H1 (cell line): ENCODE data around the gene WDR1.

Experiments
- BCL11A ChIP-seq, 2 experiments: IDR thresholded peaks; one replicate each; pipeline ENCODE4 v1.6.1; 2011; ENCODE audit warnings: low read depth in 2 of 2, low read length in 2 of 2, mild to moderate bottlenecking in 2 of 2
- CTCF ChIP-seq, 3 experiments: IDR thresholded peaks; 1 replicate in 2 of 3; 2 replicates in 1 of 3; pipeline versions ENCODE4 v1.5.1 to v1.6.1; 2011; ENCODE audit warnings: low read length in 3 of 3, mild to moderate bottlenecking in 3 of 3, inconsistent platforms in 2 of 3, low read depth in 1 of 3, moderate library complexity in 1 of 3; ENCODE audit not compliant: insufficient read depth in 1 of 3; ENCODE audit errors: control extremely low read depth in 1 of 3
- EP300 ChIP-seq, 2 experiments: IDR thresholded peaks; 1 replicate in 1 of 2; 2 replicates in 1 of 2; pipeline ENCODE4 v1.6.1; 2011 to 2012; ENCODE audit warnings: low read depth in 2 of 2, low read length in 2 of 2, mild to moderate bottlenecking in 2 of 2, borderline replicate concordance in 1 of 2, inconsistent platforms in 1 of 2, moderate library complexity in 1 of 2
- FOSL1 ChIP-seq: IDR thresholded peaks from 2 replicates; pipeline ENCODE4 v1.6.1; 2011; ENCODE audit warnings: mild to moderate bottlenecking, low read depth, low read length, moderate library complexity; ENCODE audit not compliant: insufficient read depth
- GABPA ChIP-seq: IDR thresholded peaks from 2 replicates; pipeline ENCODE4 v1.6.1; 2011; ENCODE audit warnings: mild to moderate bottlenecking, low read length, moderate library complexity, borderline replicate concordance; ENCODE audit not compliant: insufficient read depth
- POLR2AphosphoS5 ChIP-seq: IDR thresholded peaks from 2 replicates; pipeline ENCODE4 v1.6.1; 2011; ENCODE audit warnings: low read depth, low read length
- TAF7 ChIP-seq: optimal IDR thresholded peaks from 2 replicates; pipeline ENCODE3; 2011; ENCODE audit warnings: low read depth, mild to moderate bottlenecking, inconsistent platforms, low read length, moderate library complexity, borderline replicate concordance
- YY1 ChIP-seq: IDR thresholded peaks from 2 replicates; pipeline ENCODE4 v1.6.1; 2011; ENCODE audit warnings: low read depth, mild to moderate bottlenecking, low read length
- ZNF274 ChIP-seq: IDR thresholded peaks from 2 replicates; pipeline ENCODE4 v1.7.0; 2012; ENCODE audit warnings: low read length, borderline replicate concordance; ENCODE audit errors: extremely low read depth

- TF ChIP-seq EP300 (IDR thresholded peaks at IDR 0.05; ENCODE audit: borderline replicate concordance in 1 of 2, low read depth in 2 of 2, low read length in 2 of 2), result no peak
- TF ChIP-seq BCL11A (IDR thresholded peaks at IDR 0.05; ENCODE audit: low read depth in 2 of 2, low read length in 2 of 2), result no peak
- TF ChIP-seq TAF7, result no peak
- TF ChIP-seq CTCF (IDR thresholded peaks at IDR 0.05; ENCODE audit: control extremely low read depth in 1 of 3, insufficient read depth in 1 of 3, low read depth in 1 of 3, low read length in 3 of 3), result no peak
- TF ChIP-seq GABPA, result no peak
- TF ChIP-seq POLR2AphosphoS5, result 0 out of 2 replicates have a peak, but pooled peaks have one; percentile 26
- TF ChIP-seq YY1, result no peak
- no peak for TF ChIP-seq ZNF274
- TF ChIP-seq FOSL1, result no peak
Observed at GRCh38 chr4:10072420-10073017, 44.1 kb downstream of the WDR1 start.
